Measurements from ENCODE around the gene SLC39A11.

The SLC39A11 gene

DNA sequence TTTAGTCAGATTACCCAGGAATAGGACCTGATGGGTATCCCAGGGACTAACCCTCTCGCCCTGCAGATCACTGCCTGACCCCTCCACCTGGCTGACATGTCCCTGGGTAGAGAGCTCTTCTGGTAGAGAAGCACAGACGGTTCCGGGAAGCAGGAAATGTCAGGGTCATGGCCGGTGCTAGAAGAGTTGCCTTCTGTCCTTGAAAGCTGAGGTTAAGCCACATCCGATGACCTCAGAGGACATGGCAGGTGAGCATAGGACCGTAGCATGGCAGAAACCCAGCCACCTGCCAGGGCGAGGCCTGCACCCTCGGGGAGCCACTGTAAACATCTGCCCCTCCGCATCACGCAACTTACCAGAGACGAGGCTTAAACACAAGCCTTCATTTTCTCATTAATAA, 488.0 kb downstream of the SLC39A11 start:
- no peak for DNase-seq

- no peak for DNase-seq
These were observed 488.9 kb downstream of the SLC39A11 start for GRCh38 chr17:72603420-72604242.

DNA sequence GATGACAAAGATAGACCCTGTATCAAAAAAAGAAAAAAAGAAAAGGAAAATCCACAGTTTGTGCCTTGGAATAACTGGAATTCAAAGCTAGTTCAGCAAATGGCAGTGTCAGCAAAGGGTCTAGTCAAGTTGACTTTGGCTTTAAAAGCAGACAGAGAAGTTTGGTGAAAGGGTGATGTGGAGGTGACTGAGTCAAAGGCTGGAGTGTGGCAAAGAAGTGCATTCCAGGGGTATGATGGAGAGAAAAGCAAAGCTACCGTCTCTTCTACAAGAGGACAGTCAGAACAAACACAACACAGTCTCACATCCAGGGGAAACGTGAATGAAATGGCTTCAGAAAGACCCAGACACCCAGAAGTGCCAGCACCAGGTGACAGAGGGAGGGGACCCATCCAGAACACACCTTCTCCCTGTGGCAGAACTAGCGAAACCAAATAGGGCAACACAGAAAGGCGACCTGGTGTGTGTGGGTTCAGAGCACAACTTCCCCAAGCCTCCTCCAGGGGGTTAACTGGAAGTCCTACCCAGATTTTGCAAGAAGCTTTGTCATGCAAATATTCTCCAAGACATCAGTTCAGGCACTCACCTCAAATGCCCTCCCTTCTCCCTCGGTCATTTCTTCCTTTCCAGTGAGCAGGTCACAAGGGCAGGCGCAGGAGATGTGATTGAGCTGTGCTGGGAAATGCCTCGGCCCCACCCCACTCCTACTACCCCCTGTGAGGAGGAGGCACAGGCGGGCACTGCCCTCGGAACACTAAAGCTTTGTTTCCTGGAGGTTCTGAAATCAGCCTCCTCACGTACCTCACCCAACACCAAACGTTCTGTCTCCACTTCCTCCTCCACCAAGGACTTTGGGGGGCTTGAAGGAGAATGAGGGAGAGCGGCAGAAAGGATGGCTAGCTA, 489.7 kb downstream of the SLC39A11 start:
- DNase-seq: no peak

DNA sequence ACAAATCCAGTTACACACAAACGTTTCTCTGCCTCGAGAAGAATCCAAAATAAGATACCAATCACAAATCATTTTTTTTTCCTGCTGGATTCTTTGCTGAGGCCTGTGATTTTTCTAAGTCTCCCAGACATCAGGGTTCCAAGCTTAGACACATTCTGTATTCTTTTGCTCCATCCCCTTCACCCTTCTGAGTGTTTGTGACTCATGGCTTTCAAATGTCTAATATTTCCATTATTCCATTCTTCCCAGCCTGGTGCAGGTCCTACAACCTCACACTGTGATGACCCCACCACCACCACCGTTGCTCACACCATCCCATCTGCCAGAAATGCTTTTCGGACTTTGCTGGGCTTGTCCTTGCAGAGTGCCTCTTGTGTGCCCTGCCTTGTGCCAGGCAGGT, 491.6 kb downstream of the SLC39A11 start:
- DNase-seq: no peak

GRCh38 chr17:72599891-72600290, 492.6 kb downstream of the SLC39A11 start:
- DNase-seq: no peak

DNA sequence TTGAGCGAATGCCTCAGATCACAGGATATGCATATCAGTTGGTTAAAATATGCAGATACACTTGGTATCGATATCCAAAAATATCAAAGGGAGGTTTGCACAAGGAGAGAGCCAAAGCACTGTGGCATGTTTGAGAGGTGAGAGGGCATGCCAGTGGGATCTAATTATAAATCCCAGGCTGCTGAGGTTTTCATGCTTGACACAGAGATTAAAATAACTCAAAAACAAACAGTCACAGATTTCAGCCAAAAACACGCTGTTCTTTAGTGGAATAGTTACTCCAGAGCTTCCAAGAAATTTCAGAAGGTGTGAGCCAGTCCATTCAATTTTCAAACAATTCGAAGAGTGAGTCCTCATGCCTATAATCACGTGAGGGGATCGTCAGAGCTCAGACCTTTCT, 493.8 kb downstream of the SLC39A11 start:
- no peak for DNase-seq

- no peak for DNase-seq
These were observed 495.0 kb downstream of the SLC39A11 start for GRCh38 chr17:72597354-72598087.

Data from left hindlimb (tissue), 1 donor.